ES-I3 (cell line): ENCODE results near the gene DCP1B.

ENCODE experiments used
- H3K36me3 ChIP-seq: 2 replicates; pipeline ENCODE4 v1.6.1; 2013; ENCODE audit warnings: mild to moderate bottlenecking, low read length, control low read depth, moderate library complexity; ENCODE audit not compliant: insufficient read depth
- H3K4me1 ChIP-seq: 2 replicates; pipeline ENCODE4 v1.6.1; 2013; ENCODE audit warnings: mild to moderate bottlenecking, control low read depth, low read length; ENCODE audit not compliant: insufficient read depth
- H3K9ac ChIP-seq: 2 replicates; pipeline ENCODE4 v1.6.1; 2013; ENCODE audit warnings: low read depth, mild to moderate bottlenecking, low read length, moderate library complexity
- H3K9me3 ChIP-seq: 2 replicates; pipeline ENCODE4 v1.6.1; 2013; ENCODE audit warnings: mild to moderate bottlenecking, low read length, moderate library complexity; ENCODE audit not compliant: control insufficient read depth, insufficient read depth

DCP1B gene

GRCh38 chr12:2032506-2032905 is 28.2 kb upstream of the DCP1B start:
- Histone ChIP-seq H3K4me1 (no peaks in the 10 kb centered on the region), H3K36me3 (no peaks in the 10 kb centered on the region), H3K9ac (no peak overlapping the region), H3K9me3 (no peaks in the 10 kb centered on the region)

GRCh38 chr12:2029851-2030250 is 25.6 kb upstream of the DCP1B start:
- no peaks in the 10 kb centered on the region for H3K4me1 ChIP-seq
- H3K9me3 ChIP-seq = no peaks in the 10 kb centered on the region
- H3K9ac ChIP-seq = no peak overlapping the region
- H3K36me3 ChIP-seq = no peaks in the 10 kb centered on the region

- Histone ChIP-seq H3K9me3 (no peaks in the 10 kb centered on the region), H3K36me3 (no peaks in the 10 kb centered on the region), H3K4me1 (peaks cover 5% of the 10 kb centered on the region; the same call in 1 of the 2 replicates), H3K9ac (no peak overlapping the region)
Measured at GRCh38 chr12:2027351-2027750, 23.1 kb upstream of the DCP1B start.

- Histone ChIP-seq H3K4me1 (peaks cover 5% of the 10 kb centered on the region; the same call in 1 of the 2 replicates), H3K9me3 (no peaks in the 10 kb centered on the region), H3K36me3 (no peaks in the 10 kb centered on the region), H3K9ac (no peak overlapping the region)
Measured at GRCh38 chr12:2023365-2023764, 19.1 kb upstream of the DCP1B start.

GRCh38 chr12:2020511-2020910 is 16.3 kb upstream of the DCP1B start:
- H3K9ac ChIP-seq = no peak overlapping the region
- H3K4me1 ChIP-seq = peaks cover 5% of the 10 kb centered on the region; the same call in 1 of the 2 replicates
- H3K9me3 ChIP-seq = no peaks in the 10 kb centered on the region
- no peaks in the 10 kb centered on the region for H3K36me3 ChIP-seq

GRCh38 chr12:2019126-2019525 is 14.9 kb upstream of the DCP1B start:
- H3K9ac ChIP-seq = no peak overlapping the region

GRCh38 chr12:2018391-2018790 is 14.1 kb upstream of the DCP1B start:
- Histone ChIP-seq H3K4me1 (peaks cover 8% of the 10 kb centered on the region; the same call in 1 of the 2 replicates), H3K9ac (no peak overlapping the region), H3K9me3 (no peaks in the 10 kb centered on the region), H3K36me3 (no peaks in the 10 kb centered on the region)

More at GRCh38 chr12:2019126-2019525, 14.9 kb upstream of the DCP1B start:
- Histone ChIP-seq H3K36me3 (no peaks in the 10 kb centered on the region), H3K9me3 (no peaks in the 10 kb centered on the region), H3K4me1 (peaks cover 5% of the 10 kb centered on the region; the same call in 1 of the 2 replicates)

- 0 out of 2 replicates have a peak, but pooled peaks cover 8% of the 10 kb centered on the region for H3K4me1 ChIP-seq
- H3K9me3 ChIP-seq = no peaks in the 10 kb centered on the region
- H3K36me3 ChIP-seq = no peaks in the 10 kb centered on the region
- no peak overlapping the region for H3K9ac ChIP-seq
Measured at GRCh38 chr12:2017546-2018337, 13.5 kb upstream of the DCP1B start.

- no peaks in the 10 kb centered on the region for H3K36me3 ChIP-seq
- H3K4me1 ChIP-seq = 0 out of 2 replicates have a peak, but pooled peaks cover 8% of the 10 kb centered on the region
- H3K9me3 ChIP-seq = no peaks in the 10 kb centered on the region
- H3K9ac ChIP-seq = no peak overlapping the region
Measured at GRCh38 chr12:2016862-2017545, 12.7 kb upstream of the DCP1B start.

GRCh38 chr12:2014231-2014630 is 10.0 kb upstream of the DCP1B start:
- H3K36me3 ChIP-seq = no peaks in the 10 kb centered on the region
- no peak overlapping the region for H3K9ac ChIP-seq
- no peaks in the 10 kb centered on the region for H3K9me3 ChIP-seq
- 0 out of 2 replicates have a peak, but pooled peaks cover 12% of the 10 kb centered on the region for H3K4me1 ChIP-seq

- no peak overlapping the region for H3K9ac ChIP-seq
Measured at GRCh38 chr12:2013527-2014223, 9.4 kb upstream of the DCP1B start.

GRCh38 chr12:2013086-2013485 is 8.8 kb upstream of the DCP1B start:
- Histone ChIP-seq H3K4me1 (0 out of 2 replicates have a peak, but pooled peaks cover 12% of the 10 kb centered on the region), H3K9ac (no peak overlapping the region), H3K36me3 (no peaks in the 10 kb centered on the region)

More at GRCh38 chr12:2013527-2014223, 9.4 kb upstream of the DCP1B start:
- H3K36me3 ChIP-seq = no peaks in the 10 kb centered on the region
- H3K4me1 ChIP-seq = 0 out of 2 replicates have a peak, but pooled peaks cover 12% of the 10 kb centered on the region
- H3K9me3 ChIP-seq = no peaks in the 10 kb centered on the region

GRCh38 chr12:2011643-2012607 is 7.7 kb upstream of the DCP1B start:
- Histone ChIP-seq H3K9me3 (no peaks in the 10 kb centered on the region), H3K4me1 (0 out of 2 replicates have a peak, but pooled peaks cover 12% of the 10 kb centered on the region), H3K36me3 (no peaks in the 10 kb centered on the region), H3K9ac (no peak overlapping the region)

More at GRCh38 chr12:2013086-2013485, 8.8 kb upstream of the DCP1B start:
- H3K9me3 ChIP-seq = no peaks in the 10 kb centered on the region
